ENCODE data around the gene ADAP1. TPM values are rescaled to one million over a fixed set of nuclear protein-coding genes. Genes with fewer than 3 reads are reported as not detected.

The ADAP1 gene
- total RNA-seq, 2 donors from 2014 or later: 3.8 to 6.5 TPM

DNA sequence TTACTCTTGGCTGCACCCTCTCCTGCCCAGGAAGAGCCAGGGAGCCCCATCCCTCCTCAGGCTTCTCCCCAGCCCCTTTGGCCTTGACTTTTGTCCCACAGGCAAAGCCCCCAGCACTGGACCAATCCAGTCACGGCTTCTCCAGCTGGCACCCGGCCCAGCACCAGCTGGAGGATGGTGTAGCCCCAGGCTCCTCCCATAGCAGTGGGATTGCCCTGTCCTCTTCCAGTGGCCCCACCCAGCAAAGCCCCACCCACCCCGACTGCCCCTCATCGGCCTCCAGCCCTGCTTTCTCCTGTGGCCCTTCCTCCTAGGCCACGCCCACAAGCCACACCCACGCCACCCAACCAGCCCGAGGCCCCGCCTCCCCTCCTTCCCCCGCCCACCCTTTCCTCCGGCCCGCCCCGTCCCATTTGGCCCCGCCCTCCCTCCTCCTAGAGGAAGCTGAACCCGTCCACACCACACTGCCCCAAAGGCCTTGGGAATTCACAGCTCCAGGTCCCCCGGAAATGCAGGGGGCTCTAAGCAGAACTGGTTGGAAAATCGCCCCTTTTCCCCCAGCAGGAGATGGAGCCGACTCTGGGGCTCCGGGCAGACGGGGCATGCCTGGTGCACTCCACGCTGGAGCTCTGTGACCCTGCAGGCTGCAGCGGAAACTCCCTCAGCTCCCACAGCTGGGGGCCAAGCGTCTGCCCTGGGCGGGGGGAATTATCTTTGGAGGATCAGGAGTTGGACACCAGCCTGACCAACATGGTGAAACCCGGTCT is 52.9 kb downstream of the ADAP1 start:
- no peak overlapping the region for H3K27ac Mint-ChIP-seq
- Histone ChIP-seq H3K9me3 (ENCODE audit: control insufficient read depth, low read length) (no peaks in the 10 kb centered on the region), H3K4me1 (ENCODE audit: control insufficient read depth, insufficient read depth, low read length) (no peaks in the 10 kb centered on the region), H3K27me3 (ENCODE audit: control insufficient read depth, insufficient read depth, low read length, poor library complexity, severe bottlenecking) (peaks cover 21% of the 10 kb centered on the region), H3K4me3 (ENCODE audit: low read length) (no peak overlapping the region), H3K27ac (ENCODE audit: low read depth, low read length) (no peak overlapping the region), H3K36me3 (ENCODE audit: control insufficient read depth, insufficient read depth, low read length) (peaks cover 5% of the 10 kb centered on the region), H3K9ac (ENCODE audit: extremely low read depth, low read length, poor library complexity, severe bottlenecking) (no peak overlapping the region)
- 36 to 50% methylated on average over 6 to 22 of the region's 24 CpGs for WGBS, 2 experiments (ENCODE audit: insufficient coverage in 1 of 2, insufficient read length in 1 of 2)
- peak; percentile 99 for DNase-seq
- peaks cover under 1% of the 10 kb centered on the region for H3K36me3 Mint-ChIP-seq (ENCODE audit: low read depth)
- TF ChIP-seq, protein P1, sequence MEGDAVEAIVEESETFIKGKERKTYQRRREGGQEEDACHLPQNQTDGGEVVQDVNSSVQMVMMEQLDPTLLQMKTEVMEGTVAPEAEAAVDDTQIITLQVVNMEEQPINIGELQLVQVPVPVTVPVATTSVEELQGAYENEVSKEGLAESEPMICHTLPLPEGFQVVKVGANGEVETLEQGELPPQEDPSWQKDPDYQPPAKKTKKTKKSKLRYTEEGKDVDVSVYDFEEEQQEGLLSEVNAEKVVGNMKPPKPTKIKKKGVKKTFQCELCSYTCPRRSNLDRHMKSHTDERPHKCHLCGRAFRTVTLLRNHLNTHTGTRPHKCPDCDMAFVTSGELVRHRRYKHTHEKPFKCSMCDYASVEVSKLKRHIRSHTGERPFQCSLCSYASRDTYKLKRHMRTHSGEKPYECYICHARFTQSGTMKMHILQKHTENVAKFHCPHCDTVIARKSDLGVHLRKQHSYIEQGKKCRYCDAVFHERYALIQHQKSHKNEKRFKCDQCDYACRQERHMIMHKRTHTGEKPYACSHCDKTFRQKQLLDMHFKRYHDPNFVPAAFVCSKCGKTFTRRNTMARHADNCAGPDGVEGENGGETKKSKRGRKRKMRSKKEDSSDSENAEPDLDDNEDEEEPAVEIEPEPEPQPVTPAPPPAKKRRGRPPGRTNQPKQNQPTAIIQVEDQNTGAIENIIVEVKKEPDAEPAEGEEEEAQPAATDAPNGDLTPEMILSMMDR (conservative IDR thresholded peaks at IDR 0.05): peak; percentile 12
- H3K4me3 Mint-ChIP-seq: no peak overlapping the region
- H3K9me3 Mint-ChIP-seq: no peaks in the 10 kb centered on the region
- peaks cover 19% of the 10 kb centered on the region for H3K27me3 Mint-ChIP-seq (ENCODE audit: insufficient read depth)
- no peaks in the 10 kb centered on the region for H3K4me1 Mint-ChIP-seq

DNA sequence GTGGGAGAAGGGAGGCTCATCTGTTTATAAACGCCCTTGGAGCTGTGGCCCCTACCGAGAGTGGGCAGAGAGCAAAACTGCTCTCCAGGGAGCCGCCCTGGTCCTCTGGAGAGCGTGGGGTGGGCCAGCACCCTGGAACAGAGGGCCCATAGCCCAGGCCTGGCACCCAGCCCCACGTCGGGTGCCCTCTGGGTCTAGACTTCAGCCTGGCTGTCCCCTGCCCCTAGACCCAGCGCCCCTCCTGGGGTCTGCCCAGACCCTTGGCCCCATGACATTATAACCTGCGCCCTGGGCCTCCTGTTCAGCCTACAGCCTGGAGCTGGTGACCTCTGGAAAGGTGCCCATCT is 53.5 kb downstream of the ADAP1 start:
- peaks cover 11% of the 10 kb centered on the region for H3K36me3 ChIP-seq (ENCODE audit: control insufficient read depth, insufficient read depth, low read length)
- Mint-ChIP-seq H3K36me3 (ENCODE audit: low read depth) (peaks cover 6% of the 10 kb centered on the region), H3K4me1 (no peaks in the 10 kb centered on the region), H3K4me3 (no peak overlapping the region), H3K27me3 (ENCODE audit: insufficient read depth) (peaks cover 19% of the 10 kb centered on the region), H3K27ac (no peak overlapping the region), H3K9me3 (no peaks in the 10 kb centered on the region)
- H3K27ac ChIP-seq (ENCODE audit: low read depth, low read length): no peak overlapping the region
- 89 to 90% methylated on average over 5 to 8 of the region's 8 CpGs for WGBS, 2 experiments (ENCODE audit: insufficient coverage in 1 of 2, insufficient read length in 1 of 2)
- H3K9ac ChIP-seq (ENCODE audit: extremely low read depth, low read length, poor library complexity, severe bottlenecking): no peak overlapping the region
- TF ChIP-seq, protein P1 (conservative IDR thresholded peaks at IDR 0.05): no peak
- no peaks in the 10 kb centered on the region for H3K9me3 ChIP-seq (ENCODE audit: control insufficient read depth, low read length)
- no peak for DNase-seq
- no peak overlapping the region for H3K4me3 ChIP-seq (ENCODE audit: low read length)
- H3K27me3 ChIP-seq (ENCODE audit: control insufficient read depth, insufficient read depth, low read length, poor library complexity, severe bottlenecking): peaks cover 21% of the 10 kb centered on the region
- H3K4me1 ChIP-seq (ENCODE audit: control insufficient read depth, insufficient read depth, low read length): no peaks in the 10 kb centered on the region

DNA sequence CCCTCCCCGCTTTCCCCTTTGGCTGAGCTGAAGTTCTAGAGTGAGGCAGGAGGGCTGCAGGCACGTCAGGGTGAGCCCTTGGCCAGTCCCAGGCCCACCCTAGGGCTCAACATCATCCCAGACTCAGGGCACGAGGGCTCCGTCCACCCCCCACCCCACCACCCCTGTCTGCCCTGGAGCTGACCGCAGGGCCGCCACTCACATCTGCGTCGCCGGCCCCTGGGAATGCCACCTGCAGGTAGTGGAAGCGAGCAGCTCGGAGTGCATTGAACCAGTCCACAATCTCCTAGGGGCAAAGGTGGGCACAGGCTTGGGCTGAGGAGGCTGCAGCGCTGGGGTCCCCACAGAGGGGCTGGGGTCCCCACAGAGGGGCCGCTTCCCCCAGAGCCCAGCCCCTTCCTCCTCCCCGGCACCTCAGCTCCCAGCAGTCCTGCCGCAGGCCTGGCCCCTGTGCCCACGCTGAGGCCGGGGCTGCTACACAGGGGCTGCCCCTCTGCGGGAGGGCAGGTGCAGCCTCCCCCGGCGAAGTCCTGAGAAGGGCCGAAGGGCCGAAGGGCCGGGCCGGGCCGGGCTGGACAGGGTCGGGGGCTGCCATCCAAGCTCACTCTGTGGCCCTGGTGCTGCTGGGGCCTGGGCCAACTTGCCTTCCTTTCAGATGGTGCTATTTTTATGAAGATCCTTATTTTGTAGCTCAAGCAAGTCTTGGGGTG is 54.0 kb downstream of the ADAP1 start:
- H3K27me3 ChIP-seq (ENCODE audit: control insufficient read depth, insufficient read depth, low read length, poor library complexity, severe bottlenecking): peaks cover 17% of the 10 kb centered on the region
- Mint-ChIP-seq H3K4me3 (no peak overlapping the region), H3K4me1 (no peaks in the 10 kb centered on the region)

More for the DNA sequence above, 54.0 kb downstream of the ADAP1 start:
- Histone ChIP-seq H3K4me3 (ENCODE audit: low read length) (no peak overlapping the region), H3K9ac (ENCODE audit: extremely low read depth, low read length, poor library complexity, severe bottlenecking) (no peak overlapping the region), H3K9me3 (ENCODE audit: control insufficient read depth, low read length) (no peaks in the 10 kb centered on the region), H3K36me3 (ENCODE audit: control insufficient read depth, insufficient read depth, low read length) (peaks cover 15% of the 10 kb centered on the region), H3K4me1 (ENCODE audit: control insufficient read depth, insufficient read depth, low read length) (no peaks in the 10 kb centered on the region), H3K27ac (ENCODE audit: low read depth, low read length) (no peak overlapping the region)
- no peak for DNase-seq
- 85 to 100% methylated on average over 1 to 26 of the region's 26 CpGs for WGBS, 2 experiments (ENCODE audit: insufficient coverage in 1 of 2, insufficient read length in 1 of 2)
- TF ChIP-seq, protein P1 (conservative IDR thresholded peaks at IDR 0.05): no peak
- Mint-ChIP-seq H3K27me3 (ENCODE audit: insufficient read depth) (peaks cover 16% of the 10 kb centered on the region), H3K27ac (no peak overlapping the region), H3K36me3 (ENCODE audit: low read depth) (peaks cover 10% of the 10 kb centered on the region), H3K9me3 (no peaks in the 10 kb centered on the region)
